Neuronal stem cell (in vitro differentiated cells): Measurements from ENCODE around the gene LRRC4.

Source experiments
- DNase-seq: peaks from one replicate; pipeline ENCODE4 v3.0.0-alpha.2; 2013; ENCODE audit warnings: low spot score
- H2AFZ ChIP-seq: one replicate; pipeline ENCODE4 v1.6.1; 2013; ENCODE audit warnings: mild to moderate bottlenecking, low read length, inconsistent platforms
- H2AK5ac ChIP-seq: 2 replicates; pipeline ENCODE4 v1.6.1; 2013; ENCODE audit warnings: low read depth, mild to moderate bottlenecking, inconsistent platforms, low read length, moderate library complexity, mixed read lengths
- H2BK120ac ChIP-seq: 2 replicates; pipeline ENCODE4 v1.6.1; 2013; ENCODE audit warnings: low read depth, mild to moderate bottlenecking, inconsistent platforms, low read length, moderate library complexity, mixed read lengths
- H2BK12ac ChIP-seq: one replicate; pipeline ENCODE4 v1.6.1; 2013; ENCODE audit warnings: low read length, inconsistent platforms
- H2BK15ac ChIP-seq: 2 replicates; pipeline ENCODE4 v1.6.1; 2013; ENCODE audit warnings: mild to moderate bottlenecking, low read length, inconsistent platforms, mixed read lengths
- H2BK5ac ChIP-seq: one replicate; pipeline ENCODE4 v1.6.1; 2013; ENCODE audit warnings: inconsistent platforms, mild to moderate bottlenecking, low read length, moderate library complexity
- H3K14ac ChIP-seq: one replicate; pipeline ENCODE4 v1.6.1; 2013; ENCODE audit warnings: low read length, inconsistent platforms
- H3K18ac ChIP-seq: 2 replicates; pipeline ENCODE4 v1.6.1; 2013; ENCODE audit warnings: low read length, inconsistent platforms
- H3K23ac ChIP-seq: 2 replicates; pipeline ENCODE4 v1.6.1; 2013; ENCODE audit warnings: low read depth, mild to moderate bottlenecking, mixed read lengths, low read length, inconsistent platforms; ENCODE audit not compliant: poor library complexity
- H3K27ac ChIP-seq: replicated peaks from 3 replicates; pipeline ENCODE4 v1.5.1; 2013; ENCODE audit warnings: low read length, inconsistent platforms
- H3K27me3 ChIP-seq, 3 experiments: 2 replicates each; pipeline ENCODE4 v1.6.1; 2013; ENCODE audit warnings: low read length in 3 of 3, mild to moderate bottlenecking in 2 of 3, inconsistent platforms in 1 of 3, low read depth in 1 of 3, mixed read lengths in 1 of 3, moderate library complexity in 1 of 3; ENCODE audit not compliant: control insufficient read depth in 3 of 3, insufficient read depth in 3 of 3
- H3K36me3 ChIP-seq, 2 donors: replicated peaks in 1 of 2; 2 replicates each; pipeline ENCODE4 v1.6.1; 2013; ENCODE audit warnings: low read length in 2 of 2; ENCODE audit not compliant: control insufficient read depth in 2 of 2, insufficient read depth in 2 of 2
- H3K4ac ChIP-seq: 2 replicates; pipeline ENCODE4 v1.6.1; 2013; ENCODE audit warnings: inconsistent platforms, mild to moderate bottlenecking, low read length, moderate library complexity
- H3K4me1 ChIP-seq, 2 donors: 1 replicate in 1 of 2; 2 replicates in 1 of 2; pipeline ENCODE4 v1.6.1; 2013; ENCODE audit warnings: low read length in 2 of 2, low read depth in 1 of 2; ENCODE audit not compliant: control insufficient read depth in 2 of 2, insufficient read depth in 1 of 2
- H3K4me2 ChIP-seq: one replicate; pipeline ENCODE4 v1.6.1; 2013; ENCODE audit warnings: mild to moderate bottlenecking, low read length, inconsistent platforms; ENCODE audit not compliant: insufficient read depth, poor library complexity, severe bottlenecking
- H3K4me3 ChIP-seq, 2 donors: 2 replicates each; pipeline ENCODE4 v1.5.1; 2013; ENCODE audit warnings: low read length in 2 of 2, mild to moderate bottlenecking in 2 of 2, inconsistent platforms in 1 of 2, moderate library complexity in 1 of 2
- H3K79me1 ChIP-seq: one replicate; pipeline ENCODE4 v1.6.1; 2013; ENCODE audit warnings: low read depth, mild to moderate bottlenecking, inconsistent platforms, low read length, moderate library complexity
- H3K9ac ChIP-seq: one replicate; pipeline ENCODE4 v1.6.1; 2013; ENCODE audit warnings: mild to moderate bottlenecking, low read depth, low read length, inconsistent platforms; ENCODE audit not compliant: poor library complexity
- H3K9me3 ChIP-seq, 2 donors: replicated peaks in 1 of 2; 2 replicates each; pipeline versions ENCODE3 to v1.6.1; 2013; ENCODE audit warnings: low read length in 2 of 2, mild to moderate bottlenecking in 2 of 2, inconsistent platforms in 1 of 2, low read depth in 1 of 2, mixed read lengths in 1 of 2, moderate library complexity in 1 of 2; ENCODE audit not compliant: control insufficient read depth in 2 of 2, insufficient read depth in 1 of 2
- H4K8ac ChIP-seq: one replicate; pipeline ENCODE4 v1.6.1; 2013; ENCODE audit warnings: low read depth, mild to moderate bottlenecking, inconsistent platforms, low read length, moderate library complexity
- H4K91ac ChIP-seq: one replicate; pipeline ENCODE4 v1.6.1; 2013; ENCODE audit warnings: low read length, low read depth, mild to moderate bottlenecking, inconsistent platforms; ENCODE audit not compliant: poor library complexity
- WGBS, 2 donors: extraction: QIAGEN DNeasy Blood & Tissue Kit; methylation state at CpG; one replicate each; pipeline ENCODE4 v1.1.7; 2013; ENCODE audit warnings: missing lambda C conversion rate in 2 of 2, mixed read lengths in 1 of 2; ENCODE audit not compliant: insufficient read length in 2 of 2, insufficient replicate concordance in 1 of 2; ENCODE audit errors: extremely low coverage in 2 of 2; 5-methylcytosine and 5-hydroxymethylcytosine counted together

Gene LRRC4

GRCh38 chr7:128000048-128000447, 31.2 kb downstream of the LRRC4 start:
- Histone ChIP-seq H3K27ac (no peak overlapping the region), H3K14ac (no peak overlapping the region), H4K8ac (no peak overlapping the region), H3K9ac (no peak overlapping the region), H3K23ac (no peak overlapping the region), H2BK15ac (no peak overlapping the region), H3K18ac (no peak overlapping the region), H2AK5ac (no peak overlapping the region), H2BK120ac (no peak overlapping the region), H2BK12ac (no peak overlapping the region), H3K4me2 (no peak overlapping the region), H3K9me3 (no peaks in the 10 kb centered on the region), H3K36me3 (peaks cover 4 to 15% of the 10 kb centered on the region in 2 donors), H3K27me3 (no peaks in the 10 kb centered on the region), H3K79me1 (no peaks in the 10 kb centered on the region), H2BK5ac (no peak overlapping the region), H3K4me3 (no peak overlapping the region), H3K4ac (no peak overlapping the region), H4K91ac (no peak overlapping the region), H3K4me1 (peaks cover 12 to 21% of the 10 kb centered on the region in 2 donors), H2AFZ (no peak overlapping the region)
- DNase-seq, result no peak
- no CpG with 5 or more reads among the region's 1 CpG for WGBS, 2 donors

- Histone ChIP-seq H2AFZ (no peak overlapping the region), H3K4ac (no peak overlapping the region), H3K79me1 (no peaks in the 10 kb centered on the region), H3K4me2 (no peak overlapping the region), H3K4me1 (peaks cover 15 to 21% of the 10 kb centered on the region in 2 donors), H3K36me3 (peaks cover 1 to 22% of the 10 kb centered on the region in 2 donors), H3K23ac (no peak overlapping the region), H2BK15ac (no peak overlapping the region), H4K91ac (no peak overlapping the region), H3K9me3 (no peaks in the 10 kb centered on the region), H3K9ac (no peak overlapping the region), H2AK5ac (no peak overlapping the region), H4K8ac (no peak overlapping the region), H2BK12ac (no peak overlapping the region), H3K27me3 (no peaks in the 10 kb centered on the region), H3K4me3 (no peak overlapping the region), H3K14ac (no peak overlapping the region), H3K18ac (no peak overlapping the region), H2BK120ac (no peak overlapping the region), H2BK5ac (no peak overlapping the region), H3K27ac (no peak overlapping the region)
- DNase-seq, result no peak
- WGBS, 2 donors, result no CpG with 5 or more reads among the region's 2 CpGs
These were observed 32.6 kb downstream of the LRRC4 start for GRCh38 chr7:127998671-127999070.

- Histone ChIP-seq H2BK120ac (no peak overlapping the region), H3K4me2 (no peak overlapping the region), H3K36me3 (peaks cover 1 to 33% of the 10 kb centered on the region in 2 donors), H3K14ac (no peak overlapping the region), H3K4ac (no peak overlapping the region), H3K23ac (no peak overlapping the region), H4K91ac (no peak overlapping the region), H2BK5ac (no peak overlapping the region), H3K9ac (no peak overlapping the region), H3K79me1 (no peaks in the 10 kb centered on the region), H2AFZ (no peak overlapping the region), H2AK5ac (no peak overlapping the region), H3K9me3 (no peaks in the 10 kb centered on the region), H3K27ac (no peak overlapping the region), H3K18ac (no peak overlapping the region), H2BK15ac (no peak overlapping the region), H3K27me3 (no peaks in the 10 kb centered on the region), H4K8ac (no peak overlapping the region), H3K4me3 (no peak overlapping the region), H2BK12ac (no peak overlapping the region), H3K4me1 (peaks cover 15 to 21% of the 10 kb centered on the region in 2 donors)
- no peak for DNase-seq
- WGBS, 2 donors, result no CpG with 5 or more reads among the region's 4 CpGs
These were observed 33.9 kb downstream of the LRRC4 start for GRCh38 chr7:127997226-127997922.

- H3K27ac ChIP-seq, result no peak overlapping the region
These were observed 34.8 kb downstream of the LRRC4 start for GRCh38 chr7:127996253-127997071.

More at GRCh38 chr7:127996253-127997071, 34.8 kb downstream of the LRRC4 start:
- Histone ChIP-seq H2AFZ (no peak overlapping the region), H2AK5ac (no peak overlapping the region), H3K14ac (no peak overlapping the region), H3K36me3 (peaks cover 1 to 39% of the 10 kb centered on the region in 2 donors), H3K9ac (no peak overlapping the region), H3K4me2 (no peak overlapping the region), H3K4ac (no peak overlapping the region), H4K91ac (no peak overlapping the region), H2BK12ac (no peak overlapping the region), H2BK15ac (no peak overlapping the region), H3K9me3 (no peaks in the 10 kb centered on the region), H4K8ac (no peak overlapping the region), H2BK5ac (no peak overlapping the region), H3K18ac (no peak overlapping the region), H2BK120ac (no peak overlapping the region), H3K27me3 (no peaks in the 10 kb centered on the region), H3K23ac (no peak overlapping the region), H3K79me1 (no peaks in the 10 kb centered on the region), H3K4me1 (peaks cover 15 to 21% of the 10 kb centered on the region in 2 donors), H3K4me3 (no peak overlapping the region)
- no peak for DNase-seq
- no CpG with 5 or more reads among the region's 11 CpGs for WGBS, 2 donors
